Chondrocyte (in vitro differentiated cells): ENCODE measurements around the gene AADAT. TPM values are rescaled to one million over a fixed set of nuclear protein-coding genes. Genes with fewer than 3 reads are reported as not detected.

Experiments used
- DNase-seq: peaks from one replicate; pipeline ENCODE4 v3.0.0; 2021; ENCODE audit warnings: mixed read lengths, low spot score
- H3K27ac Mint-ChIP-seq: one replicate; pipeline ENCODE4 v1.8.0; 2021; ENCODE audit warnings: mild to moderate bottlenecking, moderate library complexity, mixed read lengths; ENCODE audit not compliant: unreplicated experiment
- H3K27me3 Mint-ChIP-seq: 2 replicates; pipeline ENCODE4 v1.8.0; 2021; ENCODE audit warnings: low read depth, mixed read lengths
- H3K36me3 Mint-ChIP-seq: 2 replicates; pipeline ENCODE4 v1.8.0; 2021; ENCODE audit warnings: low read depth, mixed read lengths
- H3K4me1 Mint-ChIP-seq: 2 replicates; pipeline ENCODE4 v1.8.0; 2021; ENCODE audit warnings: low read depth, mild to moderate bottlenecking, mixed read lengths
- H3K4me3 Mint-ChIP-seq: one replicate; pipeline ENCODE4 v1.8.0; 2021; ENCODE audit warnings: mild to moderate bottlenecking, moderate library complexity, mixed read lengths; ENCODE audit not compliant: unreplicated experiment
- H3K9me3 Mint-ChIP-seq: 2 replicates; pipeline ENCODE4 v1.8.0; 2021; ENCODE audit warnings: low read depth, mixed read lengths
- CTCF ChIP-seq: fragments of 200-600 bp; sonication (generic); IDR thresholded peaks from 2 replicates; pipeline ENCODE4 v1.5.0; 2021; ENCODE audit warnings: antibody characterized with exemption, mild to moderate bottlenecking, moderate library complexity
- total RNA-seq: library from RNA; stranded (reverse); gene quantifications from 3 replicates; pipeline ENCODE4 v1.2.1, GENCODE V29; 2021

AADAT gene
- total RNA-seq, 1 donor from 2014 or later = 13.2 TPM

GRCh38 chr4:170026253-170027021, 63.3 kb downstream of the AADAT start, which contains the start of gene MFAP3L:
MFAP3L (minus strand) TSS chr4:170026395; CDS start chr4:170005877, 20,518 bp downstream.
- DNase-seq = peak; percentile 95
- Mint-ChIP-seq H3K9me3 (peaks cover 5% of the 10 kb centered on the region), H3K4me1 (peaks cover 13% of the 10 kb centered on the region), H3K27ac (peak within 1 kb of the TSS; percentile 97), H3K36me3 (peaks cover 7% of the 10 kb centered on the region), H3K4me3 (peak within 1 kb of the TSS; percentile 93), H3K27me3 (peaks cover 12% of the 10 kb centered on the region)
- TF ChIP-seq CTCF = peak; percentile 43

GRCh38 chr4:170025523-170026252, 64.1 kb downstream of the AADAT start:
- H3K36me3 Mint-ChIP-seq = peaks cover 7% of the 10 kb centered on the region
- peak overlapping the region; percentile 78 for H3K4me3 Mint-ChIP-seq
- H3K27me3 Mint-ChIP-seq = peaks cover 12% of the 10 kb centered on the region
- peak overlapping the region; percentile 32 for H3K27ac Mint-ChIP-seq
- peaks cover 13% of the 10 kb centered on the region for H3K4me1 Mint-ChIP-seq
- no peak for TF ChIP-seq CTCF
- peaks cover 5% of the 10 kb centered on the region for H3K9me3 Mint-ChIP-seq
- no peak for DNase-seq

- no peak for TF ChIP-seq CTCF
- no peaks in the 10 kb centered on the region for H3K9me3 Mint-ChIP-seq
- no peak overlapping the region for H3K4me3 Mint-ChIP-seq
- H3K36me3 Mint-ChIP-seq = peaks cover 2% of the 10 kb centered on the region
- H3K4me1 Mint-ChIP-seq = peaks cover 8% of the 10 kb centered on the region
- DNase-seq = no peak
- no peaks in the 10 kb centered on the region for H3K27me3 Mint-ChIP-seq
- no peak overlapping the region for H3K27ac Mint-ChIP-seq
These were observed 67.5 kb downstream of the AADAT start for GRCh38 chr4:170022211-170022610.

- no peaks in the 10 kb centered on the region for H3K36me3 Mint-ChIP-seq
- no peak overlapping the region for H3K4me3 Mint-ChIP-seq
- no peaks in the 10 kb centered on the region for H3K4me1 Mint-ChIP-seq
- DNase-seq = no peak
- H3K27me3 Mint-ChIP-seq = no peaks in the 10 kb centered on the region
- H3K27ac Mint-ChIP-seq = no peak overlapping the region
- no peak for TF ChIP-seq CTCF
- no peaks in the 10 kb centered on the region for H3K9me3 Mint-ChIP-seq
These were observed 72.5 kb downstream of the AADAT start for GRCh38 chr4:170017252-170017651.

- no peak for TF ChIP-seq CTCF
- H3K9me3 Mint-ChIP-seq = no peaks in the 10 kb centered on the region
- no peaks in the 10 kb centered on the region for H3K27me3 Mint-ChIP-seq
- no peak overlapping the region for H3K4me3 Mint-ChIP-seq
- no peak overlapping the region for H3K27ac Mint-ChIP-seq
- no peaks in the 10 kb centered on the region for H3K36me3 Mint-ChIP-seq
- H3K4me1 Mint-ChIP-seq = no peaks in the 10 kb centered on the region
- no peak for DNase-seq
These were observed 74.5 kb downstream of the AADAT start for GRCh38 chr4:170015285-170015684.
